ENCODE results near the gene TAOK3.

- TF ChIP-seq CTCF (IDR thresholded peaks at IDR 0.05; ENCODE audit: low read depth, low read length, missing input control) (no peak), TAF1 (conservative IDR thresholded peaks at IDR 0.05) (no peak), RXRA (IDR thresholded peaks at IDR 0.05) (no peak)
Measured at GRCh38 chr12:118350908-118351559, 21.7 kb downstream of the TAOK3 start.
